NT2/D1 (cell line): ENCODE results near the gene AK2.

Experiments
- DNase-seq: peaks from one replicate; pipeline ENCODE4 v3.0.0-alpha.2; 2011; ENCODE audit warnings: low read depth, low spot score
- H3K27me3 ChIP-seq: 2 replicates; pipeline ENCODE4 v1.6.0; 2011; ENCODE audit warnings: mild to moderate bottlenecking; ENCODE audit not compliant: insufficient read length, insufficient read depth
- H3K36me3 ChIP-seq: 2 replicates; pipeline ENCODE4 v1.6.1; 2011; ENCODE audit warnings: mild to moderate bottlenecking, low read length, mixed read lengths; ENCODE audit not compliant: insufficient read depth, insufficient read length
- H3K4me1 ChIP-seq: 2 replicates; pipeline ENCODE4 v1.5.1; 2011; ENCODE audit not compliant: insufficient read depth, insufficient read length
- H3K4me3 ChIP-seq: 2 replicates; pipeline ENCODE4 v1.5.1; 2011; ENCODE audit warnings: low read depth; ENCODE audit not compliant: insufficient read length
- H3K9ac ChIP-seq: 2 replicates; pipeline ENCODE4 v1.6.0; 2011; ENCODE audit warnings: low read depth; ENCODE audit not compliant: insufficient read length
- H3K9me3 ChIP-seq: 2 replicates; pipeline ENCODE4 v1.5.1; 2011; ENCODE audit warnings: mild to moderate bottlenecking, low read length; ENCODE audit not compliant: insufficient read depth
- SUZ12 ChIP-seq: IDR thresholded peaks from 2 replicates; pipeline ENCODE4 v1.6.1; 2011; ENCODE audit not compliant: insufficient read length, insufficient read depth; ENCODE audit errors: extremely low read depth
- YY1 ChIP-seq: IDR thresholded peaks from 2 replicates; pipeline ENCODE4 v1.6.1; 2011; ENCODE audit not compliant: insufficient read length, insufficient read depth
- ZNF274 ChIP-seq: IDR thresholded peaks from 2 replicates; pipeline ENCODE4 v1.6.1; 2011; ENCODE audit warnings: mild to moderate bottlenecking, low read depth, low read length

Gene AK2

GRCh38 chr1:33045246-33045645, 8.6 kb upstream of the AK2 start:
- Histone ChIP-seq H3K9me3 (peaks cover 11% of the 10 kb centered on the region; the same call in 1 of the 2 replicates), H3K9ac (no peak overlapping the region), H3K36me3 (no peaks in the 10 kb centered on the region), H3K4me1 (no peaks in the 10 kb centered on the region), H3K27me3 (no peaks in the 10 kb centered on the region), H3K4me3 (no peak overlapping the region)
- TF ChIP-seq YY1: no peak
- no peak for TF ChIP-seq SUZ12
- TF ChIP-seq ZNF274: no peak
- DNase-seq: no peak

- DNase-seq: no peak
Measured at GRCh38 chr1:33043267-33044092, 6.8 kb upstream of the AK2 start.

GRCh38 chr1:33042831-33043230, 6.1 kb upstream of the AK2 start:
- Histone ChIP-seq H3K27me3 (no peaks in the 10 kb centered on the region), H3K9me3 (no peaks in the 10 kb centered on the region), H3K4me3 (no peak overlapping the region), H3K4me1 (no peaks in the 10 kb centered on the region), H3K36me3 (no peaks in the 10 kb centered on the region), H3K9ac (no peak overlapping the region)
- DNase-seq: no peak
- TF ChIP-seq YY1 (no peak), SUZ12 (no peak)

More at GRCh38 chr1:33043267-33044092, 6.8 kb upstream of the AK2 start:
- Histone ChIP-seq H3K9ac (no peak overlapping the region), H3K36me3 (no peaks in the 10 kb centered on the region), H3K4me3 (no peak overlapping the region), H3K4me1 (no peaks in the 10 kb centered on the region), H3K9me3 (no peaks in the 10 kb centered on the region), H3K27me3 (no peaks in the 10 kb centered on the region)
- no peak for TF ChIP-seq SUZ12
- no peak for TF ChIP-seq ZNF274
- no peak for TF ChIP-seq YY1

- TF ChIP-seq SUZ12: no peak
- TF ChIP-seq YY1: no peak
- TF ChIP-seq ZNF274: no peak
- Histone ChIP-seq H3K4me1 (no peaks in the 10 kb centered on the region), H3K27me3 (no peaks in the 10 kb centered on the region), H3K9me3 (peaks cover 6% of the 10 kb centered on the region; the same call in 1 of the 2 replicates), H3K36me3 (no peaks in the 10 kb centered on the region), H3K9ac (no peak overlapping the region), H3K4me3 (no peak overlapping the region)
- DNase-seq: no peak
Measured at GRCh38 chr1:33041026-33041425, 4.3 kb upstream of the AK2 start.

GRCh38 chr1:33039840-33040239, 3.2 kb upstream of the AK2 start:
- H3K4me3 ChIP-seq: no peak overlapping the region
- no peak overlapping the region for H3K9ac ChIP-seq
- no peak for DNase-seq
- H3K9me3 ChIP-seq: peaks cover 6% of the 10 kb centered on the region; the same call in 1 of the 2 replicates
- TF ChIP-seq ZNF274: no peak
- TF ChIP-seq YY1: no peak
- no peak for TF ChIP-seq SUZ12
- H3K36me3 ChIP-seq: peaks cover 8% of the 10 kb centered on the region
- no peaks in the 10 kb centered on the region for H3K27me3 ChIP-seq
- no peaks in the 10 kb centered on the region for H3K4me1 ChIP-seq

GRCh38 chr1:33036051-33036525, 595 bp downstream of the AK2 start:
- H3K36me3 ChIP-seq: peaks cover 42% of the 10 kb centered on the region
- no peaks in the 10 kb centered on the region for H3K27me3 ChIP-seq
- TF ChIP-seq SUZ12 (no peak), ZNF274 (no peak), YY1 (no peak)
- DNase-seq: no peak
- peaks cover 3% of the 10 kb centered on the region for H3K4me1 ChIP-seq
- peak overlapping the region; percentile 92 for H3K9ac ChIP-seq
- H3K9me3 ChIP-seq: peaks cover 6% of the 10 kb centered on the region; the same call in 1 of the 2 replicates
- H3K4me3 ChIP-seq: peak overlapping the region; percentile 93

GRCh38 chr1:33032126-33032869, 4.4 kb downstream of the AK2 start:
- no peak for DNase-seq
- H3K4me3 ChIP-seq: no peak overlapping the region
- no peak overlapping the region for H3K9ac ChIP-seq
- H3K27me3 ChIP-seq: no peaks in the 10 kb centered on the region
- no peak for TF ChIP-seq ZNF274
- TF ChIP-seq SUZ12: no peak
- no peak for TF ChIP-seq YY1
- peaks cover 9% of the 10 kb centered on the region for H3K4me1 ChIP-seq
- peaks cover 2% of the 10 kb centered on the region; the same call in 1 of the 2 replicates for H3K9me3 ChIP-seq
- H3K36me3 ChIP-seq: peaks cover 77% of the 10 kb centered on the region
